GM10266 (cell line): Measurements from ENCODE around the gene HDAC9.
A peak's percentile ranks its signal among the peaks of the same experiment; 100 is the strongest.
"Not testable (repeated sequence)": the region's sequence is repeated elsewhere in the genome, so short reads cannot be mapped to it uniquely, and the experiment has no call there.

Experiments
- DNase-seq: peaks from one replicate; pipeline ENCODE4 v3.0.0; 2012; ENCODE audit errors: extremely low spot score
- TF ChIP-seq, protein P1 (sequence below): IDR thresholded peaks from 2 replicates; pipeline ENCODE4 v1.5.1; 2012; ENCODE audit warnings: mild to moderate bottlenecking, low read depth; ENCODE audit not compliant: control insufficient read depth, insufficient read depth; ENCODE audit errors: missing control alignments

The HDAC9 gene

DNA sequence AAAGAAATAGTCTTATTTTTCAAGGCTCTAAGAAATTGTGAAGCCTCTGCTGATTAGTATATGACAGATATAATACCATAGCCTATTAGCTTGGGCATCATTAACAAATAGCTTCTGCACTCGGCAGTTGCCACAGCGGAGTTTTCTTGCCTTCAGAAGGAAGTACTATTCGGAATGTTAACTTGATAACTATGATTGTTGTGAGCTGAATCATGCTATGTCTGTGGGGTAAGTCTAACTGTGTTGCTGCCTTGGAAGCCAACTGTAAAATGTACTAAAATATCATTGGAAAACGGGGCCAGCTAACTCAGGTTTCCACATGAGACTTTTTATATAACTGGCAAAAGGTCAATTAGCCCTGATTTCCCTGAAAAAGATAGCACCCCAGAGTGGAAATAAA lies 528.7 kb downstream of the HDAC9 start:
- TF ChIP-seq, protein P1, sequence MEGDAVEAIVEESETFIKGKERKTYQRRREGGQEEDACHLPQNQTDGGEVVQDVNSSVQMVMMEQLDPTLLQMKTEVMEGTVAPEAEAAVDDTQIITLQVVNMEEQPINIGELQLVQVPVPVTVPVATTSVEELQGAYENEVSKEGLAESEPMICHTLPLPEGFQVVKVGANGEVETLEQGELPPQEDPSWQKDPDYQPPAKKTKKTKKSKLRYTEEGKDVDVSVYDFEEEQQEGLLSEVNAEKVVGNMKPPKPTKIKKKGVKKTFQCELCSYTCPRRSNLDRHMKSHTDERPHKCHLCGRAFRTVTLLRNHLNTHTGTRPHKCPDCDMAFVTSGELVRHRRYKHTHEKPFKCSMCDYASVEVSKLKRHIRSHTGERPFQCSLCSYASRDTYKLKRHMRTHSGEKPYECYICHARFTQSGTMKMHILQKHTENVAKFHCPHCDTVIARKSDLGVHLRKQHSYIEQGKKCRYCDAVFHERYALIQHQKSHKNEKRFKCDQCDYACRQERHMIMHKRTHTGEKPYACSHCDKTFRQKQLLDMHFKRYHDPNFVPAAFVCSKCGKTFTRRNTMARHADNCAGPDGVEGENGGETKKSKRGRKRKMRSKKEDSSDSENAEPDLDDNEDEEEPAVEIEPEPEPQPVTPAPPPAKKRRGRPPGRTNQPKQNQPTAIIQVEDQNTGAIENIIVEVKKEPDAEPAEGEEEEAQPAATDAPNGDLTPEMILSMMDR = no peak
- no peak for DNase-seq

DNA sequence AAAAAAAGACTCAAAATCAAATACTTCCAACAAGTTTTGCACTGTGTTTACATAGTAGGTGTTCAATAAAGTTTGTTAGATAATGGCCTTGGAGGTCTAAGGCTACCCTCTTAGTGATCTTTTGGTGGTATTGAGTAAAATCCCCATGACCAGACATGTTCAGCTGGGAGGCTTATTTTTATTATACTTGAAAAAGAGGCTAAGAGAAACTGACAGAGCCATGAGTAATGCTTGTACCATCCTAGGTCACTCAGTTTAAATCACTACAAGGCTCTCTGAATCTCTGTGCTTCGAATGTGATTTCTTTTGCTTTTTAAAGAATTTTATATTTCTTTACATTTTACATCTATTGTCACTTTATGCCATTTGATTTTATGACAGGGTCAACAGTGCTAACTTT lies 531.3 kb downstream of the HDAC9 start:
- no peak for DNase-seq
- TF ChIP-seq, protein P1 = no peak

GRCh38 chr7:19030281-19030680 lies 534.7 kb downstream of the HDAC9 start:
- TF ChIP-seq, protein P1 = no peak
- no peak for DNase-seq

DNA sequence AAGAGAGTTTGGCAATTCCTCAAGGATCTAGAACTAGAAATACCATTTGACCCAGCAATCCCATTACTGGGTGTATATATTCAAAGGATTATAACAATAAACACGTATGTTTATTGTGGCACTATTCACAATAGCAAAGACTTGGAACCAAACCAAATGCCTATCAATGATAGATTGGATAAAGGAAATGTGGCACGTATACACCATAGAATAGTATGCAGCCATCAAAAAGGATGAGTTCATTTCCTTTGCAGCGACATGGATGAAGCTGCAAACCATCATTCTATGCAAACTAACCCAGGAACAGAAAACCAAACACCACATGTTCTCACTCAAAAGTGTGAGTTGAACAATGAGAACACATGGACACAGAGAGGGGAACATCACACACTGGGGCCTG lies 537.4 kb downstream of the HDAC9 start:
- not testable (repeated sequence) for DNase-seq

GRCh38 chr7:19051767-19052375 lies 556.3 kb downstream of the HDAC9 start:
- DNase-seq = peak; percentile 28
- TF ChIP-seq, protein P1 = peak; percentile 81
